Karpas-422 (cell line): ENCODE measurements around the gene PITPNC1. TPM values are rescaled to one million over a fixed set of nuclear protein-coding genes. Genes with fewer than 3 reads are reported as not detected.
A peak's percentile ranks its signal among the peaks of the same experiment; 100 is the strongest.
"Not testable (repeated sequence)": the region's sequence is repeated elsewhere in the genome, so short reads cannot be mapped to it uniquely, and the experiment has no call there.

Source experiments
- DNase-seq: peaks from one replicate; pipeline ENCODE4 v3.0.0-alpha.2; 2015
- H2AFZ ChIP-seq: fragments of 200-600 bp; sonication (generic); 2 replicates; pipeline ENCODE4 v1.6.1; 2014; ENCODE audit warnings: antibody characterized with exemption, low read length, mixed read lengths
- H3K27ac ChIP-seq: fragments of 200-600 bp; sonication (generic); 2 replicates; pipeline ENCODE4 v1.5.1; 2014; ENCODE audit warnings: mild to moderate bottlenecking, low read length, moderate library complexity
- H3K27me3 ChIP-seq: fragments of 200-600 bp; sonication (generic); 2 replicates; pipeline ENCODE4 v1.6.1; 2014; ENCODE audit warnings: low read length, mixed read lengths
- H3K36me3 ChIP-seq: fragments of 200-600 bp; sonication (generic); 2 replicates; pipeline ENCODE4 v1.6.1; 2014; ENCODE audit warnings: low read length, mixed read lengths; ENCODE audit not compliant: insufficient read depth
- H3K4me1 ChIP-seq: fragments of 200-600 bp; sonication (generic); 2 replicates; pipeline ENCODE4 v1.6.1; 2014; ENCODE audit warnings: mild to moderate bottlenecking, low read length, mixed read lengths
- H3K4me2 ChIP-seq: fragments of 200-600 bp; sonication (generic); 2 replicates; pipeline ENCODE4 v1.6.1; 2014; ENCODE audit warnings: low read length, low read depth, mild to moderate bottlenecking; ENCODE audit not compliant: poor library complexity, severe bottlenecking
- H3K4me3 ChIP-seq: fragments of 200-600 bp; sonication (generic); 2 replicates; pipeline ENCODE4 v1.5.1; 2014; ENCODE audit warnings: mild to moderate bottlenecking, antibody characterized with exemption, low read length, mixed read lengths
- H3K79me2 ChIP-seq: fragments of 200-600 bp; sonication (generic); 2 replicates; pipeline ENCODE4 v1.6.1; 2014; ENCODE audit warnings: mild to moderate bottlenecking, low read length, mixed read lengths
- H3K9ac ChIP-seq: fragments of 200-600 bp; sonication (generic); 2 replicates; pipeline ENCODE4 v1.6.0; 2014; ENCODE audit warnings: low read length
- H3K9me2 ChIP-seq: fragments of 200-600 bp; sonication (generic), shearing (Covaris generic); replicated peaks from 2 replicates; pipeline ENCODE4 v1.6.0; 2014; ENCODE audit warnings: mild to moderate bottlenecking, low read length, moderate library complexity; ENCODE audit not compliant: insufficient read depth
- H3K9me3 ChIP-seq: fragments of 300-700, 200-600 bp; sonication (generic); 2 replicates; pipeline ENCODE4 v1.6.1; 2014; ENCODE audit warnings: low read length, mixed read lengths
- H4K20me1 ChIP-seq: fragments of 200-600 bp; sonication (generic); 2 replicates; pipeline ENCODE4 v1.6.1; 2014; ENCODE audit warnings: mild to moderate bottlenecking, antibody characterized with exemption, low read length, low read depth; ENCODE audit not compliant: insufficient read depth
- total RNA-seq: library from RNA; depleted of rRNA; stranded (reverse); fragments of >200 nt; shearing (Covaris generic); gene quantifications from 2 replicates; pipeline ENCODE4 v1.2.3, GENCODE V29; 2014; ENCODE audit warnings: low replicate concordance

The PITPNC1 gene
- total RNA-seq, 1 experiment from 2014 or later: 3.8 TPM

GRCh38 chr17:67386965-67387551, 10.0 kb downstream of the PITPNC1 start:
- peak; percentile 83 for DNase-seq
- Histone ChIP-seq H3K27ac (no peak overlapping the region), H3K4me1 (no peaks in the 10 kb centered on the region), H4K20me1 (peaks cover 21% of the 10 kb centered on the region), H3K4me3 (no peak overlapping the region), H3K9me2 (no peaks in the 10 kb centered on the region), H3K9ac (no peak overlapping the region), H3K36me3 (no peaks in the 10 kb centered on the region), H2AFZ (no peak overlapping the region), H3K27me3 (no peaks in the 10 kb centered on the region), H3K9me3 (no peaks in the 10 kb centered on the region), H3K4me2 (no peak overlapping the region), H3K79me2 (no peaks in the 10 kb centered on the region)

GRCh38 chr17:67388536-67388935, 11.5 kb downstream of the PITPNC1 start:
- DNase-seq, H2AFZ ChIP-seq, H3K4me1 ChIP-seq, H3K79me2 ChIP-seq, H3K4me3 ChIP-seq, H3K27me3 ChIP-seq, H3K9me3 ChIP-seq, H3K27ac ChIP-seq, H3K4me2 ChIP-seq, H3K9ac ChIP-seq, H3K9me2 ChIP-seq, H3K36me3 ChIP-seq: not testable (repeated sequence)
- peaks cover 21% of the 10 kb centered on the region for H4K20me1 ChIP-seq

GRCh38 chr17:67388986-67389385, 11.9 kb downstream of the PITPNC1 start:
- H3K27me3 ChIP-seq: no peaks in the 10 kb centered on the region
- no peak overlapping the region for H3K27ac ChIP-seq
- no peaks in the 10 kb centered on the region for H3K4me1 ChIP-seq
- H4K20me1 ChIP-seq: peaks cover 21% of the 10 kb centered on the region
- no peaks in the 10 kb centered on the region for H3K9me3 ChIP-seq
- H3K9me2 ChIP-seq: no peaks in the 10 kb centered on the region
- H2AFZ ChIP-seq: no peak overlapping the region
- H3K4me2 ChIP-seq: no peak overlapping the region
- H3K4me3 ChIP-seq: no peak overlapping the region
- DNase-seq: no peak
- H3K79me2 ChIP-seq: no peaks in the 10 kb centered on the region
- no peaks in the 10 kb centered on the region for H3K36me3 ChIP-seq
- no peak overlapping the region for H3K9ac ChIP-seq

- no peaks in the 10 kb centered on the region for H3K9me3 ChIP-seq
- no peaks in the 10 kb centered on the region for H3K36me3 ChIP-seq
- H3K27me3 ChIP-seq: no peaks in the 10 kb centered on the region
- no peak overlapping the region for H3K4me2 ChIP-seq
- H3K79me2 ChIP-seq: no peaks in the 10 kb centered on the region
- no peak overlapping the region for H3K27ac ChIP-seq
- no peaks in the 10 kb centered on the region for H3K4me1 ChIP-seq
- no peak overlapping the region for H3K4me3 ChIP-seq
- peaks cover 21% of the 10 kb centered on the region for H4K20me1 ChIP-seq
- no peak overlapping the region for H3K9ac ChIP-seq
- no peak overlapping the region for H2AFZ ChIP-seq
- H3K9me2 ChIP-seq: no peaks in the 10 kb centered on the region
- DNase-seq: no peak
Measured at GRCh38 chr17:67390006-67390645, 13.0 kb downstream of the PITPNC1 start.

GRCh38 chr17:67390646-67391361, 13.7 kb downstream of the PITPNC1 start:
- Histone ChIP-seq H3K9me3 (no peaks in the 10 kb centered on the region), H3K4me1 (no peaks in the 10 kb centered on the region), H3K27ac (no peak overlapping the region), H3K4me3 (no peak overlapping the region), H3K9ac (no peak overlapping the region), H3K36me3 (no peaks in the 10 kb centered on the region), H3K79me2 (no peaks in the 10 kb centered on the region), H3K27me3 (no peaks in the 10 kb centered on the region), H3K9me2 (no peaks in the 10 kb centered on the region), H3K4me2 (no peak overlapping the region), H4K20me1 (peaks cover 21% of the 10 kb centered on the region), H2AFZ (no peak overlapping the region)
- no peak for DNase-seq

- no peak overlapping the region for H2AFZ ChIP-seq
- H3K4me1 ChIP-seq: no peaks in the 10 kb centered on the region
- H4K20me1 ChIP-seq: peaks cover 19% of the 10 kb centered on the region
- H3K79me2 ChIP-seq: no peaks in the 10 kb centered on the region
- no peaks in the 10 kb centered on the region for H3K9me3 ChIP-seq
- no peak overlapping the region for H3K4me3 ChIP-seq
- no peaks in the 10 kb centered on the region for H3K36me3 ChIP-seq
- no peaks in the 10 kb centered on the region for H3K9me2 ChIP-seq
- H3K9ac ChIP-seq: no peak overlapping the region
- no peak overlapping the region for H3K27ac ChIP-seq
- H3K27me3 ChIP-seq: no peaks in the 10 kb centered on the region
- H3K4me2 ChIP-seq: no peak overlapping the region
- no peak for DNase-seq
Measured at GRCh38 chr17:67392111-67392510, 15.0 kb downstream of the PITPNC1 start.

- H3K4me1 ChIP-seq: no peaks in the 10 kb centered on the region
Measured at GRCh38 chr17:67393809-67394397, 16.8 kb downstream of the PITPNC1 start.

GRCh38 chr17:67399676-67400075, 22.6 kb downstream of the PITPNC1 start:
- Histone ChIP-seq H3K27ac (no peak overlapping the region), H3K4me2 (no peak overlapping the region), H3K9me3 (no peaks in the 10 kb centered on the region), H3K9ac (no peak overlapping the region), H3K27me3 (no peaks in the 10 kb centered on the region), H4K20me1 (0 out of 2 replicates have a peak, but pooled peaks cover 4% of the 10 kb centered on the region), H2AFZ (no peak overlapping the region), H3K36me3 (no peaks in the 10 kb centered on the region), H3K9me2 (no peaks in the 10 kb centered on the region), H3K4me1 (peaks cover 17% of the 10 kb centered on the region), H3K79me2 (no peaks in the 10 kb centered on the region), H3K4me3 (no peak overlapping the region)
- no peak for DNase-seq

More at GRCh38 chr17:67393809-67394397, 16.8 kb downstream of the PITPNC1 start:
- Histone ChIP-seq H3K79me2 (no peaks in the 10 kb centered on the region), H2AFZ (no peak overlapping the region), H3K27me3 (no peaks in the 10 kb centered on the region), H3K9me3 (no peaks in the 10 kb centered on the region), H3K9ac (no peak overlapping the region), H4K20me1 (peaks cover 16% of the 10 kb centered on the region), H3K4me3 (no peak overlapping the region), H3K9me2 (no peaks in the 10 kb centered on the region), H3K27ac (no peak overlapping the region), H3K36me3 (no peaks in the 10 kb centered on the region), H3K4me2 (no peak overlapping the region)
- no peak for DNase-seq
